ENCODE results near the gene WDR11.

The WDR11 gene

GRCh38 chr10:120850911-120851865 is at the start of gene WDR11:
TSS of gene WDR11 (plus strand) at chr10:120851362. CDS start at chr10:120851421, 59 bp downstream.
- DNase-seq (ENCODE audit: low read depth) = peak; percentile 94

- no peak for DNase-seq (ENCODE audit: low read depth)
These were observed 48.2 kb upstream of the WDR11 start for GRCh38 chr10:120802935-120803334.

GRCh38 chr10:120803972-120804371 is 47.2 kb upstream of the WDR11 start:
- DNase-seq (ENCODE audit: low read depth) = no peak

GRCh38 chr10:120805014-120805812 is 45.9 kb upstream of the WDR11 start:
- DNase-seq (ENCODE audit: low read depth) = no peak

GRCh38 chr10:120806081-120806480 is 45.1 kb upstream of the WDR11 start:
- DNase-seq (ENCODE audit: low read depth) = no peak

GRCh38 chr10:120810298-120810697 is 40.9 kb upstream of the WDR11 start:
- DNase-seq (ENCODE audit: low read depth) = no peak

- no peak for DNase-seq (ENCODE audit: low read depth)
These were observed 38.1 kb upstream of the WDR11 start for GRCh38 chr10:120813085-120813484.

- no peak for DNase-seq (ENCODE audit: low read depth)
These were observed 32.9 kb upstream of the WDR11 start for GRCh38 chr10:120818301-120818700.

- DNase-seq (ENCODE audit: low read depth) = no peak
These were observed 31.8 kb upstream of the WDR11 start for GRCh38 chr10:120819366-120819765.

GRCh38 chr10:120823266-120823665 is 27.9 kb upstream of the WDR11 start:
- DNase-seq (ENCODE audit: low read depth) = no peak

- peak; percentile 16 for DNase-seq (ENCODE audit: low read depth)
These were observed 26.3 kb upstream of the WDR11 start for GRCh38 chr10:120824881-120825309.

GRCh38 chr10:120825878-120826769 is 25.0 kb upstream of the WDR11 start:
- no peak for DNase-seq (ENCODE audit: low read depth)

- no peak for DNase-seq (ENCODE audit: low read depth)
These were observed 23.8 kb upstream of the WDR11 start for GRCh38 chr10:120827251-120827875.

GRCh38 chr10:120828763-120829319 is 22.3 kb upstream of the WDR11 start:
- DNase-seq (ENCODE audit: low read depth) = no peak

GRCh38 chr10:120832106-120832505 is 19.1 kb upstream of the WDR11 start:
- DNase-seq (ENCODE audit: low read depth) = no peak

GRCh38 chr10:120833222-120833928 is 17.8 kb upstream of the WDR11 start:
- DNase-seq (ENCODE audit: low read depth) = no peak

- DNase-seq (ENCODE audit: low read depth) = no peak
These were observed 15.6 kb upstream of the WDR11 start for GRCh38 chr10:120835603-120836002.

- no peak for DNase-seq (ENCODE audit: low read depth)
These were observed 12.2 kb upstream of the WDR11 start for GRCh38 chr10:120838941-120839340.

GRCh38 chr10:120841522-120842189 is 9.5 kb upstream of the WDR11 start:
- no peak for DNase-seq (ENCODE audit: low read depth)

GRCh38 chr10:120854388-120854787 is 3.2 kb downstream of the WDR11 start:
- no peak for DNase-seq (ENCODE audit: low read depth)

All from iris pigment epithelial cell (primary cell).